ENCODE measurements around the gene RTN4R. TPM values are rescaled to one million over a fixed set of nuclear protein-coding genes. Genes with fewer than 3 reads are reported as not detected.
"Not testable (repeated sequence)": the region's sequence is repeated elsewhere in the genome, so short reads cannot be mapped to it uniquely, and the experiment has no call there.

RTN4R gene
- total RNA-seq, 1 experiment from 2014 or later: 16.3 TPM

GRCh38 chr22:20280866-20281265 is 12.7 kb upstream of the RTN4R start:
- Histone ChIP-seq H3K27ac (ENCODE audit: low read length) (no peak overlapping the region), H3K9me3 (ENCODE audit: control insufficient read depth, insufficient read depth, low read depth, low read length) (no peaks in the 10 kb centered on the region), H3K36me3 (ENCODE audit: control insufficient read depth, insufficient read depth, low read length) (no peaks in the 10 kb centered on the region), H3K27me3 (ENCODE audit: control insufficient read depth, insufficient read depth, low read length) (no peaks in the 10 kb centered on the region), H3K4me3 (ENCODE audit: low read depth in 2 of 2, low read length in 2 of 2) (no peak overlapping the region), H3K4me1 (ENCODE audit: control insufficient read depth, insufficient read depth, low read length) (no peaks in the 10 kb centered on the region)
- TF ChIP-seq CTCF (IDR thresholded peaks at IDR 0.05): no peak
- TF ChIP-seq TCF7L2 (IDR thresholded peaks at IDR 0.05; ENCODE audit: low read depth, low read length): no peak
- TF ChIP-seq SIN3A (IDR thresholded peaks at IDR 0.05; ENCODE audit: borderline replicate concordance, insufficient read depth, low read depth, low read length): no peak
- TF ChIP-seq REST (IDR thresholded peaks at IDR 0.05; ENCODE audit: insufficient read depth in 1 of 2, low read depth in 2 of 2, low read length in 1 of 2): no peak
- TF ChIP-seq POLR2AphosphoS5 (IDR thresholded peaks at IDR 0.05; ENCODE audit: low read depth, low read length): no peak
- DNase-seq (ENCODE audit: low read depth, low spot score): no peak
- POLR2A ChIA-PET: no interaction called here
- intact Hi-C loops (cut with micrococcal nuclease; ENCODE audit: unreplicated experiment): no loop called here
- BruUV-seq (replicated peaks): no TSS peak
- ATAC-seq: no peak
- CTCF ChIA-PET: no interaction called here
- in situ Hi-C loops (cut with HindIII; ENCODE audit: low pct_unique_long_range_greater_than_20kb, low sequenced_read_pairs): no loop called here

- H3K9me3 ChIP-seq (ENCODE audit: control insufficient read depth, insufficient read depth, low read depth, low read length); H3K4me3 ChIP-seq (ENCODE audit: low read depth in 2 of 2, low read length in 2 of 2); H3K27ac ChIP-seq (ENCODE audit: low read length); POLR2A ChIA-PET; intact Hi-C loops (cut with micrococcal nuclease; ENCODE audit: unreplicated experiment); H3K4me1 ChIP-seq (ENCODE audit: control insufficient read depth, insufficient read depth, low read length); BruUV-seq (replicated peaks); CTCF ChIA-PET; H3K27me3 ChIP-seq (ENCODE audit: control insufficient read depth, insufficient read depth, low read length); in situ Hi-C loops (cut with HindIII; ENCODE audit: low pct_unique_long_range_greater_than_20kb, low sequenced_read_pairs); DNase-seq (ENCODE audit: low read depth, low spot score); H3K36me3 ChIP-seq (ENCODE audit: control insufficient read depth, insufficient read depth, low read length); ATAC-seq: not testable (repeated sequence)
Measured at GRCh38 chr22:20280163-20280562, 12.0 kb upstream of the RTN4R start.

GRCh38 chr22:20279662-20280134 is 11.6 kb upstream of the RTN4R start:
- in situ Hi-C loops (cut with HindIII; ENCODE audit: low pct_unique_long_range_greater_than_20kb, low sequenced_read_pairs): no loop called here
- Histone ChIP-seq H3K9me3 (ENCODE audit: control insufficient read depth, insufficient read depth, low read depth, low read length) (no peaks in the 10 kb centered on the region), H3K36me3 (ENCODE audit: control insufficient read depth, insufficient read depth, low read length) (no peaks in the 10 kb centered on the region), H3K27me3 (ENCODE audit: control insufficient read depth, insufficient read depth, low read length) (no peaks in the 10 kb centered on the region), H3K4me1 (ENCODE audit: control insufficient read depth, insufficient read depth, low read length) (no peaks in the 10 kb centered on the region), H3K27ac (ENCODE audit: low read length) (no peak overlapping the region), H3K4me3 (ENCODE audit: low read depth in 2 of 2, low read length in 2 of 2) (no peak overlapping the region)
- ChIA-PET POLR2A (no interaction called here), CTCF (no interaction called here)
- DNase-seq (ENCODE audit: low read depth, low spot score) (no peak), ATAC-seq (no peak)
- BruUV-seq (replicated peaks): no TSS peak
- intact Hi-C loops (cut with micrococcal nuclease; ENCODE audit: unreplicated experiment): no loop called here
- TF ChIP-seq SIN3A (IDR thresholded peaks at IDR 0.05; ENCODE audit: borderline replicate concordance, insufficient read depth, low read depth, low read length) (no peak), CTCF (IDR thresholded peaks at IDR 0.05) (no peak), REST (IDR thresholded peaks at IDR 0.05; ENCODE audit: insufficient read depth in 1 of 2, low read depth in 2 of 2, low read length in 1 of 2) (no peak), TCF7L2 (IDR thresholded peaks at IDR 0.05; ENCODE audit: low read depth, low read length) (no peak), POLR2AphosphoS5 (IDR thresholded peaks at IDR 0.05; ENCODE audit: low read depth, low read length) (no peak)

Measured in Panc1 (cell line).